OCI-LY1 (cell line): ENCODE measurements around the gene TPSD1.
"Not testable (repeated sequence)": the region's sequence is repeated elsewhere in the genome, so short reads cannot be mapped to it uniquely, and the experiment has no call there.

Source experiments
- H2AFZ ChIP-seq: fragments of 200-600 bp; sonication (generic), shearing (Covaris generic); 2 replicates; pipeline ENCODE4 v1.6.0; 2014; ENCODE audit warnings: antibody characterized with exemption, mild to moderate bottlenecking, low read length
- H3F3A ChIP-seq: fragments of 200-600 bp; sonication (generic), shearing (Covaris generic); 2 replicates; pipeline ENCODE4 v1.6.0; 2014; ENCODE audit warnings: mild to moderate bottlenecking, antibody characterized with exemption, low read length, moderate library complexity; ENCODE audit not compliant: insufficient read depth
- H3K27ac ChIP-seq: fragments of 200-600 bp; sonication (generic); 2 replicates; pipeline ENCODE4 v1.5.1; 2014; ENCODE audit warnings: low read length, mixed run types, mild to moderate bottlenecking, low read depth; ENCODE audit not compliant: poor library complexity, severe bottlenecking
- H3K27me3 ChIP-seq: fragments of 200-600 bp; sonication (generic); 2 replicates; pipeline ENCODE4 v1.6.0; 2014; ENCODE audit warnings: antibody characterized with exemption, mild to moderate bottlenecking, low read length, moderate library complexity; ENCODE audit not compliant: insufficient read depth
- H3K36me3 ChIP-seq: fragments of 200-600 bp; sonication (generic); 2 replicates; pipeline ENCODE4 v1.6.1; 2014; ENCODE audit warnings: mild to moderate bottlenecking, antibody characterized with exemption, low read length, moderate library complexity, mixed read lengths; ENCODE audit not compliant: insufficient read depth
- H3K4me1 ChIP-seq: fragments of 200-600 bp; sonication (generic); 2 replicates; pipeline ENCODE4 v1.5.1; 2014; ENCODE audit warnings: mild to moderate bottlenecking, low read length, moderate library complexity; ENCODE audit not compliant: insufficient read depth, severe bottlenecking
- H3K4me2 ChIP-seq: fragments of 200-600 bp; sonication (generic), shearing (Covaris generic); 2 replicates; pipeline ENCODE4 v1.6.1; 2014; ENCODE audit warnings: low read length
- H3K4me3 ChIP-seq: fragments of 200-600 bp; sonication (generic); 2 replicates; pipeline ENCODE4 v1.5.1; 2014; ENCODE audit warnings: low read length, low read depth, mild to moderate bottlenecking, mixed read lengths; ENCODE audit not compliant: poor library complexity, severe bottlenecking
- H3K79me2 ChIP-seq: fragments of 200-600 bp; shearing (Covaris generic); 2 replicates; pipeline ENCODE4 v1.6.1; 2016; ENCODE audit warnings: mixed run types, low read length, mixed read lengths; ENCODE audit not compliant: insufficient read depth
- H3K9ac ChIP-seq: fragments of 200-600 bp; sonication (generic), shearing (Covaris generic); 2 replicates; pipeline ENCODE4 v1.6.1; 2014; ENCODE audit warnings: mild to moderate bottlenecking, low read length, mixed read lengths
- H3K9me2 ChIP-seq: fragments of 200-600 bp; sonication (generic), shearing (Covaris generic); 2 replicates; pipeline ENCODE4 v1.6.1; 2014; ENCODE audit warnings: low read depth, mild to moderate bottlenecking, low read length, mixed read lengths
- H3K9me3 ChIP-seq: fragments of 200-600 bp; shearing (Covaris generic); 2 replicates; pipeline ENCODE4 v1.6.1; 2014; ENCODE audit warnings: low read length, mixed read lengths
- H4K20me1 ChIP-seq: fragments of 200-600 bp; sonication (generic), shearing (Covaris generic); 2 replicates; pipeline ENCODE4 v1.6.0; 2016; ENCODE audit warnings: mild to moderate bottlenecking, low read length; ENCODE audit not compliant: insufficient read depth
- CTCF ChIP-seq: fragments of 200-600 bp; sonication (generic), shearing (Covaris generic); IDR thresholded peaks from 2 replicates; pipeline ENCODE4 v1.5.1; 2017; ENCODE audit warnings: mild to moderate bottlenecking, antibody characterized with exemption, low read length, moderate library complexity, mixed read lengths
- EZH2 ChIP-seq: fragments of 200-600 bp; sonication (generic), shearing (Covaris generic); IDR thresholded peaks from 2 replicates; pipeline ENCODE4 v1.8.0; 2017; ENCODE audit warnings: borderline replicate concordance, mixed run types, mild to moderate bottlenecking, antibody characterized with exemption, low read length, moderate library complexity, mixed read lengths

Gene TPSD1

GRCh38 chr16:1244881-1245280 lies 11.0 kb upstream of the TPSD1 start:
- no peaks in the 10 kb centered on the region for H3K79me2 ChIP-seq
- no peaks in the 10 kb centered on the region for H3K4me1 ChIP-seq
- TF ChIP-seq CTCF (no peak), EZH2 (no peak)
- no peaks in the 10 kb centered on the region for H4K20me1 ChIP-seq
- H3K4me3 ChIP-seq: no peak overlapping the region
- H3K9me3 ChIP-seq: no peaks in the 10 kb centered on the region
- H3K27ac ChIP-seq: no peak overlapping the region
- no peak overlapping the region for H3K9ac ChIP-seq
- no peak overlapping the region for H3K4me2 ChIP-seq
- no peaks in the 10 kb centered on the region; the same call in 1 of the 2 replicates for H3K27me3 ChIP-seq
- H3K36me3 ChIP-seq: no peaks in the 10 kb centered on the region
- no peak overlapping the region for H2AFZ ChIP-seq
- no peaks in the 10 kb centered on the region for H3F3A ChIP-seq
- no peaks in the 10 kb centered on the region for H3K9me2 ChIP-seq

GRCh38 chr16:1245452-1246020 lies 10.3 kb upstream of the TPSD1 start:
- H2AFZ ChIP-seq: no peak overlapping the region
- H3K27ac ChIP-seq: no peak overlapping the region
- no peaks in the 10 kb centered on the region for H4K20me1 ChIP-seq
- TF ChIP-seq CTCF: no peak
- no peak for TF ChIP-seq EZH2
- no peaks in the 10 kb centered on the region for H3K79me2 ChIP-seq
- no peaks in the 10 kb centered on the region; the same call in 1 of the 2 replicates for H3K27me3 ChIP-seq
- H3K9ac ChIP-seq: no peak overlapping the region
- no peak overlapping the region for H3K4me2 ChIP-seq
- no peaks in the 10 kb centered on the region for H3K9me3 ChIP-seq
- no peaks in the 10 kb centered on the region for H3K4me1 ChIP-seq
- no peaks in the 10 kb centered on the region for H3K9me2 ChIP-seq
- H3K4me3 ChIP-seq: no peak overlapping the region
- no peaks in the 10 kb centered on the region for H3K36me3 ChIP-seq
- H3F3A ChIP-seq: no peaks in the 10 kb centered on the region

- H3F3A ChIP-seq: not testable (repeated sequence)
Measured at GRCh38 chr16:1247903-1248537, 7.8 kb upstream of the TPSD1 start.

GRCh38 chr16:1249031-1249755 lies 6.7 kb upstream of the TPSD1 start:
- not testable (repeated sequence) for H2AFZ ChIP-seq

More at GRCh38 chr16:1247903-1248537, 7.8 kb upstream of the TPSD1 start:
- not testable (repeated sequence) for H3K4me1 ChIP-seq, H4K20me1 ChIP-seq, H3K4me2 ChIP-seq, H3K4me3 ChIP-seq, H3K79me2 ChIP-seq, H3K9ac ChIP-seq, H3K9me2 ChIP-seq, H3K36me3 ChIP-seq, H3K27me3 ChIP-seq, H2AFZ ChIP-seq, H3K27ac ChIP-seq, H3K9me3 ChIP-seq

GRCh38 chr16:1253701-1254364 lies 2.0 kb upstream of the TPSD1 start:
- not testable (repeated sequence) for H3F3A ChIP-seq, H3K9ac ChIP-seq, H4K20me1 ChIP-seq, H3K9me2 ChIP-seq, H3K9me3 ChIP-seq, H3K4me1 ChIP-seq, H3K4me2 ChIP-seq, H3K27me3 ChIP-seq, H3K4me3 ChIP-seq, H2AFZ ChIP-seq, H3K36me3 ChIP-seq, H3K79me2 ChIP-seq, H3K27ac ChIP-seq

More at GRCh38 chr16:1249031-1249755, 6.7 kb upstream of the TPSD1 start:
- H4K20me1 ChIP-seq, H3K4me3 ChIP-seq, H3K27ac ChIP-seq, H3K27me3 ChIP-seq, H3K4me1 ChIP-seq, H3K36me3 ChIP-seq, H3K9me2 ChIP-seq, H3K4me2 ChIP-seq, H3K79me2 ChIP-seq, H3K9me3 ChIP-seq, H3F3A ChIP-seq, H3K9ac ChIP-seq: not testable (repeated sequence)
